Measurements from ENCODE around the gene PCID2.

The PCID2 gene

GRCh38 chr13:113153810-113154748 lies 54.4 kb downstream of the PCID2 start:
- no peak for TF ChIP-seq Cebpa-rat (IDR thresholded peaks at IDR 0.05)
- Histone ChIP-seq H3K9me3 (no peaks in the 10 kb centered on the region), H3K9ac (peak overlapping the region; percentile 75), H3K4me3 (peak overlapping the region; percentile 61), H3K27me3 (peaks cover 20% of the 10 kb centered on the region), H3K27ac (peak overlapping the region; percentile 55), H4K20me1 (no peaks in the 10 kb centered on the region), H3K4me1 (peaks cover 18% of the 10 kb centered on the region), H3K4me2 (peak overlapping the region; percentile 93), H3K36me3 (no peaks in the 10 kb centered on the region)

- Histone ChIP-seq H3K4me3 (peak overlapping the region; percentile 61), H3K9me3 (no peaks in the 10 kb centered on the region), H3K9ac (peak overlapping the region; percentile 75), H3K27me3 (peaks cover 20% of the 10 kb centered on the region), H4K20me1 (no peaks in the 10 kb centered on the region), H3K4me1 (peaks cover 18% of the 10 kb centered on the region), H3K4me2 (peak overlapping the region; percentile 93), H3K27ac (peak overlapping the region; percentile 55), H3K36me3 (no peaks in the 10 kb centered on the region)
- TF ChIP-seq Cebpa-rat (IDR thresholded peaks at IDR 0.05): no peak
Observed at GRCh38 chr13:113152984-113153809, 55.3 kb downstream of the PCID2 start.

GRCh38 chr13:113152691-113152983 lies 55.8 kb downstream of the PCID2 start:
- Histone ChIP-seq H3K4me1 (peaks cover 18% of the 10 kb centered on the region), H3K9ac (no peak overlapping the region), H3K4me3 (no peak overlapping the region)

GRCh38 chr13:113151745-113152690 lies 56.5 kb downstream of the PCID2 start:
- no peaks in the 10 kb centered on the region for H3K36me3 ChIP-seq
- H3K9me3 ChIP-seq: no peaks in the 10 kb centered on the region
- H3K9ac ChIP-seq: no peak overlapping the region
- no peak overlapping the region for H3K4me2 ChIP-seq
- no peaks in the 10 kb centered on the region for H4K20me1 ChIP-seq
- H3K4me1 ChIP-seq: peaks cover 18% of the 10 kb centered on the region
- H3K27me3 ChIP-seq: peaks cover 20% of the 10 kb centered on the region
- no peak for TF ChIP-seq Cebpa-rat (IDR thresholded peaks at IDR 0.05)
- no peak overlapping the region for H3K4me3 ChIP-seq
- H3K27ac ChIP-seq: no peak overlapping the region

More at GRCh38 chr13:113152691-113152983, 55.8 kb downstream of the PCID2 start:
- no peak for TF ChIP-seq Cebpa-rat (IDR thresholded peaks at IDR 0.05)
- Histone ChIP-seq H3K4me2 (peak overlapping the region; percentile 93; the same call in 1 of the 2 replicates), H3K9me3 (no peaks in the 10 kb centered on the region), H3K27me3 (peaks cover 20% of the 10 kb centered on the region), H3K27ac (no peak overlapping the region), H3K36me3 (no peaks in the 10 kb centered on the region), H4K20me1 (no peaks in the 10 kb centered on the region)

GRCh38 chr13:113150550-113151365 lies 57.7 kb downstream of the PCID2 start:
- Histone ChIP-seq H4K20me1 (no peaks in the 10 kb centered on the region), H3K9me3 (no peaks in the 10 kb centered on the region), H3K27ac (no peak overlapping the region), H3K27me3 (peaks cover 20% of the 10 kb centered on the region), H3K36me3 (no peaks in the 10 kb centered on the region), H3K4me2 (no peak overlapping the region), H3K9ac (no peak overlapping the region), H3K4me3 (no peak overlapping the region), H3K4me1 (peaks cover 18% of the 10 kb centered on the region)
- no peak for TF ChIP-seq Cebpa-rat (IDR thresholded peaks at IDR 0.05)

- Histone ChIP-seq H3K27me3 (peaks cover 20% of the 10 kb centered on the region), H3K36me3 (no peaks in the 10 kb centered on the region), H3K4me3 (no peak overlapping the region), H3K27ac (no peak overlapping the region), H3K4me1 (peaks cover 14% of the 10 kb centered on the region), H3K4me2 (no peak overlapping the region), H3K9me3 (no peaks in the 10 kb centered on the region), H4K20me1 (no peaks in the 10 kb centered on the region), H3K9ac (no peak overlapping the region)
- no peak for TF ChIP-seq Cebpa-rat (IDR thresholded peaks at IDR 0.05)
Observed at GRCh38 chr13:113149711-113150549, 58.5 kb downstream of the PCID2 start.

GRCh38 chr13:113148940-113149503 lies 59.4 kb downstream of the PCID2 start:
- Histone ChIP-seq H3K9ac (no peak overlapping the region), H3K27me3 (peaks cover 20% of the 10 kb centered on the region), H3K36me3 (no peaks in the 10 kb centered on the region), H3K4me1 (peaks cover 7% of the 10 kb centered on the region), H3K27ac (no peak overlapping the region), H3K9me3 (no peaks in the 10 kb centered on the region), H3K4me2 (no peak overlapping the region), H3K4me3 (no peak overlapping the region), H4K20me1 (no peaks in the 10 kb centered on the region)
- TF ChIP-seq Cebpa-rat (IDR thresholded peaks at IDR 0.05): no peak

GRCh38 chr13:113148407-113148806 lies 60.1 kb downstream of the PCID2 start:
- no peak overlapping the region for H3K4me3 ChIP-seq
- peaks cover 19% of the 10 kb centered on the region for H3K27me3 ChIP-seq
- H3K27ac ChIP-seq: no peak overlapping the region
- H3K36me3 ChIP-seq: no peaks in the 10 kb centered on the region
- H3K4me1 ChIP-seq: peaks cover 5% of the 10 kb centered on the region
- no peak overlapping the region for H3K9ac ChIP-seq
- no peaks in the 10 kb centered on the region for H4K20me1 ChIP-seq
- no peak for TF ChIP-seq Cebpa-rat (IDR thresholded peaks at IDR 0.05)
- no peak overlapping the region for H3K4me2 ChIP-seq
- H3K9me3 ChIP-seq: no peaks in the 10 kb centered on the region
